ENCODE data around the gene IYD. TPM values are rescaled to one million over a fixed set of nuclear protein-coding genes. Genes with fewer than 3 reads are reported as not detected.

Gene IYD
- total RNA-seq, 1 donor from 2014 or later = not detected

DNA sequence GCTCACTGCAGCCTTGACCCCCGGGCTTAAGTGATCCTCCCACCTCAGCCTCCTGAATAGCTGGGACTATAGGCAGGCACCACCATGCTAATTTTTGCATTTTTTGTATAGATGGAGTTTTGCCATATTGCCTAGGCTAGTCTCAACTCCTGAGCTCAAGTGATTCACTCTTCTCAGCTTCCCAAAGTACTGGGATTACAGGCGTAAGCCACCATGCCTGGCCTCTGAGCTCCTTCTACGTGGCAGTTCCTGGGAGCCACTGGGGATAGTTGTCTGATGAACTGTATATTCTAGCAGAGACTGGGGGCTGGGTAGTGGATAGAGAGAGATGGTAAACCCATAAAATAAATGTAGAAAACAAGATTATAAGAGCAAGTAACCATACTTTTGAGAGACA lies 26.1 kb downstream of the IYD start:
- Mint-ChIP-seq H3K4me3 (ENCODE audit: unreplicated experiment) (no peak overlapping the region), H3K27ac (ENCODE audit: unreplicated experiment) (no peak overlapping the region), H3K4me1 (ENCODE audit: low read depth) (no peaks in the 10 kb centered on the region), H3K9me3 (ENCODE audit: low read depth) (no peaks in the 10 kb centered on the region), H3K36me3 (ENCODE audit: low read depth) (no peaks in the 10 kb centered on the region), H3K27me3 (ENCODE audit: low read depth) (peaks cover 11% of the 10 kb centered on the region)
- TF ChIP-seq, protein P1, sequence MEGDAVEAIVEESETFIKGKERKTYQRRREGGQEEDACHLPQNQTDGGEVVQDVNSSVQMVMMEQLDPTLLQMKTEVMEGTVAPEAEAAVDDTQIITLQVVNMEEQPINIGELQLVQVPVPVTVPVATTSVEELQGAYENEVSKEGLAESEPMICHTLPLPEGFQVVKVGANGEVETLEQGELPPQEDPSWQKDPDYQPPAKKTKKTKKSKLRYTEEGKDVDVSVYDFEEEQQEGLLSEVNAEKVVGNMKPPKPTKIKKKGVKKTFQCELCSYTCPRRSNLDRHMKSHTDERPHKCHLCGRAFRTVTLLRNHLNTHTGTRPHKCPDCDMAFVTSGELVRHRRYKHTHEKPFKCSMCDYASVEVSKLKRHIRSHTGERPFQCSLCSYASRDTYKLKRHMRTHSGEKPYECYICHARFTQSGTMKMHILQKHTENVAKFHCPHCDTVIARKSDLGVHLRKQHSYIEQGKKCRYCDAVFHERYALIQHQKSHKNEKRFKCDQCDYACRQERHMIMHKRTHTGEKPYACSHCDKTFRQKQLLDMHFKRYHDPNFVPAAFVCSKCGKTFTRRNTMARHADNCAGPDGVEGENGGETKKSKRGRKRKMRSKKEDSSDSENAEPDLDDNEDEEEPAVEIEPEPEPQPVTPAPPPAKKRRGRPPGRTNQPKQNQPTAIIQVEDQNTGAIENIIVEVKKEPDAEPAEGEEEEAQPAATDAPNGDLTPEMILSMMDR (IDR thresholded peaks at IDR 0.05) = no peak
- DNase-seq (ENCODE audit: low spot score) = no peak

DNA sequence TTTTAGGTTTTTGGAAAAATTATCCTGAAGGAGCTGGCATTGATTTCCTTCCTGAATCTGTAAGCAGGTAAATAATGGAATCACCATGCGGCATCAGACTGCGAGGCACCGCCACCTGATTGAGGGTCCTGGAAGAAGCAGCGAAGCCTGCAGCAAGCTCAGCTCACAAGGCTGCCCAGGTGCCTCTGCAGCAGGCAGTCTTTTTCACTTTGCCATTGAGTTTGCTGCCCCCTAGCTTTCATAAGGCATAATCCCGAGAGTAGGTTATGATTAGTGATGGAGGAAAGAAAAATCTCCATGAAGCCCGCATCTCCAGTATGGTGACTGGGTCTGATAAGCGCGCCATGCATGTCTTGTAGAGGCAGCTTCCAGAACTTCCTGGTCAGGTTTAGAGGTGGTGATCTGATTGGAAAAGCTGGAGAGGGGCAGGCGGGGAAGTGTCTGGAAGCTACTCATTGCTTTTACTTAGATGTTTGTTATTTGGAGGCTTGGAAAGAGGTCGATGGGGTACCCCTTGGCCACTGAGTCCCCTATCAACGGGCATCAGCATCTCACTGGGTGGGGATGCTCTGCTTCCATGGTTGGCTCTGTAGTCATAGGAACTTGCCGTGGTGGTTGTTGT lies 26.7 kb downstream of the IYD start:
- Mint-ChIP-seq H3K36me3 (ENCODE audit: low read depth) (no peaks in the 10 kb centered on the region), H3K27me3 (ENCODE audit: low read depth) (peaks cover 11% of the 10 kb centered on the region), H3K27ac (ENCODE audit: unreplicated experiment) (no peak overlapping the region), H3K4me1 (ENCODE audit: low read depth) (no peaks in the 10 kb centered on the region), H3K4me3 (ENCODE audit: unreplicated experiment) (no peak overlapping the region), H3K9me3 (ENCODE audit: low read depth) (no peaks in the 10 kb centered on the region)
- DNase-seq (ENCODE audit: low spot score) = no peak
- TF ChIP-seq, protein P1 (IDR thresholded peaks at IDR 0.05) = peak; percentile 89

DNA sequence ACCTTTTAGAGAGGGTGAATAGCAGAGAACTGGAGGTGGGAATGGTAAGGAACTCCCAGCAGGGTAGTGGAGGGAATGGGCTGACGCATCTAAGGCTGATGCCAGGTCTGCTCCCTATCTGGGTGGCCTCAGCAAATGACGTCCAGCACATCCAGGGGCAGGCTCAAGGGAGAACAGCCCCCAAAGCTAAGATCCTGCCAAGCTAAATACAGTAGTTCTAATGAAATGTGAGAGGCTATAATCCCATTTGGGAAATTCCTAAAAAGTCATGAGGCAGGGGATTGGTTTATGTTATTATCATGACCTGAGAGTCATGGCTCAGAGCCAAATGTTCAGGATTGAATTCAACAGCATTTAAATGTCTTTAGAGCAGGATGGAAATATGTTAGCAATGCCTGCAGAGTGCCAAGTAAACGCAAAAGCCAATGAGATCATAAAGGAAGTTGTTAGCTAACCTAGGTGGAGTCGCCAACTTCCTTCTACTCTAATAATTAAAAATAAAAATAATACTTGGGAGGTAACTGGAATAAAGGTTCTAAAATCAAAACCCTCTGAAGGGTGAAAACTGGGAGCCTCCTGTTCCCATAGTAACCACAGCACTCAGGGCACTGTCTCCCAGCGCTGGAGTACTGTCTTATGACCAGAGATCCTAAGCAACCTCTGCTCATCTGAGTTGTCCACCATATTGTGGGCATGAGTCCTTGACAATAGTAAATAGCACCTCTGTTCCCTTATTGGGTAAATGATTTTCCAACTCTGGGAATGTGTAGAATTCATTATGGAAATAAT lies 34.8 kb downstream of the IYD start:
- peak overlapping the region; percentile 10 for H3K4me3 Mint-ChIP-seq (ENCODE audit: unreplicated experiment)
- no peak for DNase-seq (ENCODE audit: low spot score)
- peaks cover 3% of the 10 kb centered on the region for H3K27me3 Mint-ChIP-seq (ENCODE audit: low read depth)
- peaks cover 15% of the 10 kb centered on the region for H3K4me1 Mint-ChIP-seq (ENCODE audit: low read depth)
- no peaks in the 10 kb centered on the region for H3K36me3 Mint-ChIP-seq (ENCODE audit: low read depth)
- peak overlapping the region; percentile 89 for H3K27ac Mint-ChIP-seq (ENCODE audit: unreplicated experiment)
- H3K9me3 Mint-ChIP-seq (ENCODE audit: low read depth) = peaks cover 3% of the 10 kb centered on the region
- TF ChIP-seq, protein P1 (IDR thresholded peaks at IDR 0.05) = peak; percentile 8

DNA sequence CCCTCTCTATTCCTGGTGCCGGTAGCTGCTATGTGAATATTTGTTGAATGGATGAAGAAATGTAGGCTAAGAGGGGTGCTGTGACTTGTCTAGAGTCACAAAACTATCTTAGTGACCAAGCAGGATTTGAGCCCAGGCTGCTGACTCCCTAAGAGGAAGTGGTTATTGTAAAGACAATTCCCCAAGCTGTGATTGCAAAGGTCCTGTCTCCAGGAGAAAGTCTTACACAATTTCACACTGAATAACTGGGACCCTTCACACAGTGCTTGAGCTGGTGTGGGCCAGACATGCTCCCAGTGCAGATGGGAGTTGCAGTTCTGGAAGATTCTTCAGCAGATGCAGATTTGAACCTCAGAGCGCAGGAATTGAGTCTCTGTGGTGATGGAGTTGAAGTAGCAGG lies 38.1 kb downstream of the IYD start:
- H3K9me3 Mint-ChIP-seq (ENCODE audit: low read depth) = peaks cover 3% of the 10 kb centered on the region
- H3K4me3 Mint-ChIP-seq (ENCODE audit: unreplicated experiment) = no peak overlapping the region
- H3K36me3 Mint-ChIP-seq (ENCODE audit: low read depth) = no peaks in the 10 kb centered on the region
- TF ChIP-seq, protein P1 (IDR thresholded peaks at IDR 0.05) = no peak
- no peaks in the 10 kb centered on the region for H3K27me3 Mint-ChIP-seq (ENCODE audit: low read depth)
- peaks cover 46% of the 10 kb centered on the region for H3K4me1 Mint-ChIP-seq (ENCODE audit: low read depth)
- no peak for DNase-seq (ENCODE audit: low spot score)
- H3K27ac Mint-ChIP-seq (ENCODE audit: unreplicated experiment) = no peak overlapping the region

DNA sequence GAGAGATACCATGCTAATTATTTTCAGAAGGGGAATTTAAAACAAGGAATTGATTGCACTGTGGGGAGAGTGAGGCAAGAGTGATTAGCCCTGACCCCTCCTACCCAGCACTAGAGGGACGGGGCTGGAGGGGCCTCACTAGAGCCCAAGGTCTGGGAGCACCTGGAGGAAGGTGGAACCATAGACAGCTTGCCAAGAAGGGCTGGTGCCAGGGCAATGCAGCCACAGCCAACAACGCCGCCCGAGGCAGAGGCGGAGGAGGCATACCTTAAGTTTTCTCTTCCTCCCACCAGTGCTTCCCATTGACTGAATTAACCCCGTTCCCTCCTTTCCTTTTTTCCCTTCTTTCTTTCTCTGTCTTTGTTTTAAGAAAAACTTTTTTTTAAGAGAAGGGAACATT lies 40.0 kb downstream of the IYD start:
- Mint-ChIP-seq H3K9me3 (ENCODE audit: low read depth) (peaks cover 3% of the 10 kb centered on the region), H3K4me3 (ENCODE audit: unreplicated experiment) (no peak overlapping the region), H3K27me3 (ENCODE audit: low read depth) (no peaks in the 10 kb centered on the region), H3K4me1 (ENCODE audit: low read depth) (peaks cover 43% of the 10 kb centered on the region), H3K27ac (ENCODE audit: unreplicated experiment) (no peak overlapping the region), H3K36me3 (ENCODE audit: low read depth) (no peaks in the 10 kb centered on the region)
- DNase-seq (ENCODE audit: low spot score) = no peak
- TF ChIP-seq, protein P1 (IDR thresholded peaks at IDR 0.05) = no peak

Data from chondrocyte (in vitro differentiated cells).